NT2/D1 (cell line): ENCODE results near the gene THSD7A.

Experiments
- YY1 ChIP-seq: IDR thresholded peaks from 2 replicates; pipeline ENCODE4 v1.6.1; 2011; ENCODE audit not compliant: insufficient read length, insufficient read depth
- ZNF274 ChIP-seq: IDR thresholded peaks from 2 replicates; pipeline ENCODE4 v1.6.1; 2011; ENCODE audit warnings: mild to moderate bottlenecking, low read depth, low read length

DNA sequence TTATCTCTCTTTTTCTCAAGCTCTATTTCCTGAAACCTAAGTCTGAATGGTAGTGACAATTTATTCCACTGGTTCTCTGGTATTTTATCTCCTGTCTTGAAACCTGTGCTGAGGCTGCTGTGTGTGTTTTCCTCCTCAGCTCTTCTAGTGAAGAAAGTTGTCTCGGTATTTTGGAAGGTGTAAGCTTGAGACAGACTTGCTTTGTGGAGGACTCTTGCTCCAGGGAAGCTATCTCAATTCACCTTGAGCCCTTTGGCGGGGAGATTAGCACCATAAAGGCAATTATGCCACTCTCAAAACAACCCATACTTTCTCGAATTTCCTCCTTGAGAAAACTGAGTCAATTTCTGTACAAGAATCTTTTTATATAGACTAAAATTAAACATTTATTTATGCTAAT, 141.6 kb downstream of the THSD7A start:
- TF ChIP-seq YY1 (no peak), ZNF274 (no peak)
